SH-SY5Y (cell line): ENCODE measurements around the gene TANGO6.

ENCODE experiments used
- GATA2 ChIP-seq: IDR thresholded peaks from 2 replicates; pipeline ENCODE4 v1.6.1; 2011; ENCODE audit warnings: mild to moderate bottlenecking, low read depth, low read length
- GATA3 ChIP-seq: IDR thresholded peaks from 2 replicates; pipeline ENCODE4 v1.6.1; 2011; ENCODE audit warnings: low read depth, mild to moderate bottlenecking, low read length, moderate library complexity

Gene TANGO6

GRCh38 chr16:69033151-69033949, 190.0 kb downstream of the TANGO6 start:
- TF ChIP-seq GATA3 (no peak), GATA2 (no peak)

DNA sequence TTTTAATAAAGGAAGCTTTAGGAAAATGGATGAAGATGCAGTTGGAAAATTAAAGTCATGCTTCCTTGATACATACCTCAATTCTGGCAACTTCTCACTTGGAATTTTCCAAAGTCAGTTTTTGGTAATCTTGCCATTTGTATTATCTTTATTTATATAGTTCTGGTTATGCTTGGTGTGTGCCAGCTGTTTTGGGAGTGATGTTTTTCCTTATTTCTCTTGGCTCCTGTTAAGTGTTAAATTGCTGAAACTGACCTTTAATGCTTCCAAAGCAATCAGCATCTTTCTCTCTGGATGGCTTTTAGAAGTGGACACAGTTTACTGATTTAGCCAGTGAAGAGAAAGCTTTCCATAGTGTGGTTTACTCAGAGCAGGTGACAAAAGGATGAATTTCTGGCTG, 192.0 kb downstream of the TANGO6 start:
- TF ChIP-seq GATA2 (no peak), GATA3 (no peak)

GRCh38 chr16:69036399-69037091, 193.2 kb downstream of the TANGO6 start:
- TF ChIP-seq GATA2 (no peak), GATA3 (no peak)

DNA sequence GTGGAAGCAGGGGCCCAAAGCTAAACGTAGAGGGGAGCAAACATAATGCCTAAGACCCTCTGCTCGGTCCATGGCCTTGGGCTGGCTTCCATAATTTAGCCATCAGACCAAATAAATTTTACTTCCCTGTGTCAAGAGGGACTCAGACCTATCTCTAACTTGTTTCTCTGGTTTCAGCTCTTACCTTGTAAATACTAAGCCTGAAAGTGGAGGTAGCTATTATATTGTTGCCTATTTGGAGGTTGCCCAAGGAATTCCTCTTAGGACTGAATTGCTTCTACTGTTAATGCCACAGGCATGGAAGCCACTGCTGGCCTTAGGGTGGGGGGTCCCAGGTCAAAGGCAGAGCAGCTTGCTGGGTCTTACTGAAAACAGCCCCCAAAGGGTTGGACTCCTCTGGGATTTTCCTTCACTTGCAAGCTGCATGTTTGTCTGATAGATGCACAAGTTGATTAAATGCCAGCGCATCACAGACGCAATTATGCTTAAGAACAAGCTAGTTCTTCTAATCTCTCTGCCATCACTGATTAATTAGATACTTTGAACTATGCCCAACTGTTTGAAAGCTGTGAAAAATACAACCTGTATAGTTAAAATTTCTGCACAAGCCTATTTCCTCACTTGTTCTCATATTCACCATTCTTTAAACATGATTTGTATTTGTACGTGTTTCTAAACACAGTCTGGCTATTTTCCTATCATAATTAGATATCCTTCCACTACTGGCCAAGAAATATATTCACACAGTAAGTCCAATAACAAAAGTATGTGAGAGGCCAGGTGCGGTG, 194.2 kb downstream of the TANGO6 start:
- TF ChIP-seq GATA3 (no peak), GATA2 (no peak)

GRCh38 chr16:69039333-69039941, 196.1 kb downstream of the TANGO6 start:
- no peak for TF ChIP-seq GATA2
- no peak for TF ChIP-seq GATA3

- TF ChIP-seq GATA3: no peak
- TF ChIP-seq GATA2: no peak
Observed at GRCh38 chr16:69040144-69040909, 197.0 kb downstream of the TANGO6 start.

- TF ChIP-seq GATA3 (no peak), GATA2 (no peak)
Observed at GRCh38 chr16:69048328-69049120, 205.2 kb downstream of the TANGO6 start.

DNA sequence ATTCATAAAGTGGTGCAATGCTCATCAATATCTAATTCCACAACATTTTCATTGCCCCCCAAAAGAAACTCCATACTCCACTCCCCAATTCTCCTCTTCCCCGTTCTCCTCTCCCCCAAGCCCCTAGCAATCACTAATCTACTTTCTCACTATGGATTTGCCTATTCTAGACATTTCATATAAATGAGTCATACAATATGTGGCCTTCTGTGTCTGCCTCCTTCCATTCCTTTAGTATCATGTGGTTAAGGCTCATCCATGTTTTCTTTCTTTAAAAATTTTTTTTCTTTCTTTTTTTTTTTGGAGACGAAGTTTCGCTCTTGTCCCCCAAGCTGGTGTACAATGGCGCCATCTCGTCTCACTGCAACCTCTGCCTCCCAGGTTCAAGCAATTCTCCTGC, 205.8 kb downstream of the TANGO6 start:
- TF ChIP-seq GATA3: no peak
- no peak for TF ChIP-seq GATA2

DNA sequence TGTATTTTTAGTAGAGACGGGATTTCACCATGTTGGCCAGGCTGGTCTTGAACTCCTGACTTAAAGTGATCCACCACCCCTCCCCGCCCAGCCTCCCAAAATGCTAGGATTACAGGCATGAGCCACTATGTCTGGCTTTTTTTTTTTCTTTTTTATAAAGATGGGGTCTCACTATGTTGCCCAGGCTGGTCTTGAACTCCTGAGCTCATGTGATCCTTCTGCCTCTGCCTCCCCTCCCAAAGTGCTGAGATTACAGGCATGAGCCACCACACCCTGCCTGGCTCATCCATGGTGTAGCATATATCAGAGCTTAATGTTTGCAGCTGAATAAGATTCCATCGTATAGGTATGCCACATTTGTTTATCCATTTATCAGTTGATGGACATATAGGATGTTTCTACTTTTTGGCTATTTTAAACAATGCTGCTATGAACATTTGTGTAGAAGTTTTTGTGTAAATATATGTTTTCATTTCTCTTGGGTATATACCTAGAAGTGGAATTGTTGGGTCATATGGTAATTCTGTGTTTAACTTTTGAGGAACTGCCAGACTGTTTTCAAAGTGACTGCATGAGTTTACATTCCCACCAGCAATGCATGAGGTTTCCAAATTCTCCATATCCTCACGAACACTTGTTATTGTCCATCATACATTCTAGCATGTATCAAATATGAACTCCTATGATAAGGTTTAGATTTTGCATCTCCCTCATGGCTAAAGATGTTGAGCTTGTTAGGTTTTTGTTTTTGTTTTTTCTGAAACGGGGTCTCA, 206.5 kb downstream of the TANGO6 start:
- TF ChIP-seq GATA3 (no peak), GATA2 (no peak)

- TF ChIP-seq GATA2 (no peak), GATA3 (no peak)
Observed at GRCh38 chr16:69055008-69055407, 211.7 kb downstream of the TANGO6 start.

- TF ChIP-seq GATA3 (no peak), GATA2 (no peak)
Observed at GRCh38 chr16:69055980-69056379, 212.6 kb downstream of the TANGO6 start.

DNA sequence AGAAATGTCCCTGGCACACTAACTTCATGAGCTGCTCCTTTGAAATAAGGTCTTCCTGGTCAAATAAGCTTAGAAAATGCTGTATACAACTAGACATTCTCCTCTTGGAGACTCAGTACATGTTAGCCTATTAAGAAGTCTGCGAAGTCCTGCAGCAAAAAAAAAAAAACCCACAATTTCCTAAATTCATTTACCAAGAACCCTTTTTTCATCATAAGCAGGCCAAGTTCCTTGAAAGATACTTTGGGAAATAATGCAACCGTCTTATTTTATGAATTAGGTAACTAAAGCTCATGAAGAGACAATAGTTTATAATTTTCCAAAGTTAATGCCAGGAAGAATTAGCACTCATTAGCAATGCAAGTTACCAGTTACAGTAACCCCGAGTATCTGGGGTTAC, 213.1 kb downstream of the TANGO6 start:
- TF ChIP-seq GATA3 (no peak), GATA2 (no peak)
